GM12878 (cell line): ENCODE results near the gene GALNTL6.

Experiments used
- FOXK2 ChIP-seq: fragments of 450-650 bp; IDR thresholded peaks from 2 replicates; pipeline ENCODE4 v1.6.1; 2017; ENCODE audit warnings: mild to moderate bottlenecking, moderate library complexity
- JUNB ChIP-seq: IDR thresholded peaks from 2 replicates; pipeline ENCODE4 v1.6.1; 2016; ENCODE audit warnings: antibody characterized with exemption, mild to moderate bottlenecking

- TF ChIP-seq JUNB (no peak), FOXK2 (no peak)
These were observed 1045.6 kb downstream of the GALNTL6 start for GRCh38 chr4:172858731-172859230.
